Measurements from ENCODE around the gene KRTAP4-4.

DNA sequence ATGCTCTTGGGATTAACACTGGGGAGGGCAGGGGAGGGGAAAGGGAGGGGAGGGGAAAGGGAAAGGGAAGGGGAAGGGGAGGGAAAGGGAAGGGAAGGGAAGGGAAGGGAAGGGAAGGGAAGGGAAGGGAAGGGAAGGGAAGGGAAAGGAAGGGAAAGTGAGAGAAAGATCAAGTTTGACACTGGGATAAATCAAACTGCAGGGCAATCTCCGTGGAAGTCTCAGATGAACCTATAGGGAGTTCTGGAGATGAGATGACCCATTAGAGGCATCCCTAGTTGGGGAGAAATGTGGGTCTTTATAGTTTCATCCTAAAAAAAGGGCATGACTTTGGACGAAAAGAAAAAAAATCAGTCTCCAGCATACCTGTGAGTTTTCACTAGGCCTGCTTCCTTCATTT is 38.8 kb downstream of the KRTAP4-4 start:
- TF ChIP-seq, protein P1, sequence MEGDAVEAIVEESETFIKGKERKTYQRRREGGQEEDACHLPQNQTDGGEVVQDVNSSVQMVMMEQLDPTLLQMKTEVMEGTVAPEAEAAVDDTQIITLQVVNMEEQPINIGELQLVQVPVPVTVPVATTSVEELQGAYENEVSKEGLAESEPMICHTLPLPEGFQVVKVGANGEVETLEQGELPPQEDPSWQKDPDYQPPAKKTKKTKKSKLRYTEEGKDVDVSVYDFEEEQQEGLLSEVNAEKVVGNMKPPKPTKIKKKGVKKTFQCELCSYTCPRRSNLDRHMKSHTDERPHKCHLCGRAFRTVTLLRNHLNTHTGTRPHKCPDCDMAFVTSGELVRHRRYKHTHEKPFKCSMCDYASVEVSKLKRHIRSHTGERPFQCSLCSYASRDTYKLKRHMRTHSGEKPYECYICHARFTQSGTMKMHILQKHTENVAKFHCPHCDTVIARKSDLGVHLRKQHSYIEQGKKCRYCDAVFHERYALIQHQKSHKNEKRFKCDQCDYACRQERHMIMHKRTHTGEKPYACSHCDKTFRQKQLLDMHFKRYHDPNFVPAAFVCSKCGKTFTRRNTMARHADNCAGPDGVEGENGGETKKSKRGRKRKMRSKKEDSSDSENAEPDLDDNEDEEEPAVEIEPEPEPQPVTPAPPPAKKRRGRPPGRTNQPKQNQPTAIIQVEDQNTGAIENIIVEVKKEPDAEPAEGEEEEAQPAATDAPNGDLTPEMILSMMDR (IDR thresholded peaks at IDR 0.05; ENCODE audit: insufficient read depth, low read length), result no peak
- TF ChIP-seq GABPA (IDR thresholded peaks at IDR 0.05; ENCODE audit: low read depth) (no peak), POLR2AphosphoS5 (IDR thresholded peaks at IDR 0.05; ENCODE audit: low read depth) (no peak)
- TF ChIP-seq, protein P2, sequence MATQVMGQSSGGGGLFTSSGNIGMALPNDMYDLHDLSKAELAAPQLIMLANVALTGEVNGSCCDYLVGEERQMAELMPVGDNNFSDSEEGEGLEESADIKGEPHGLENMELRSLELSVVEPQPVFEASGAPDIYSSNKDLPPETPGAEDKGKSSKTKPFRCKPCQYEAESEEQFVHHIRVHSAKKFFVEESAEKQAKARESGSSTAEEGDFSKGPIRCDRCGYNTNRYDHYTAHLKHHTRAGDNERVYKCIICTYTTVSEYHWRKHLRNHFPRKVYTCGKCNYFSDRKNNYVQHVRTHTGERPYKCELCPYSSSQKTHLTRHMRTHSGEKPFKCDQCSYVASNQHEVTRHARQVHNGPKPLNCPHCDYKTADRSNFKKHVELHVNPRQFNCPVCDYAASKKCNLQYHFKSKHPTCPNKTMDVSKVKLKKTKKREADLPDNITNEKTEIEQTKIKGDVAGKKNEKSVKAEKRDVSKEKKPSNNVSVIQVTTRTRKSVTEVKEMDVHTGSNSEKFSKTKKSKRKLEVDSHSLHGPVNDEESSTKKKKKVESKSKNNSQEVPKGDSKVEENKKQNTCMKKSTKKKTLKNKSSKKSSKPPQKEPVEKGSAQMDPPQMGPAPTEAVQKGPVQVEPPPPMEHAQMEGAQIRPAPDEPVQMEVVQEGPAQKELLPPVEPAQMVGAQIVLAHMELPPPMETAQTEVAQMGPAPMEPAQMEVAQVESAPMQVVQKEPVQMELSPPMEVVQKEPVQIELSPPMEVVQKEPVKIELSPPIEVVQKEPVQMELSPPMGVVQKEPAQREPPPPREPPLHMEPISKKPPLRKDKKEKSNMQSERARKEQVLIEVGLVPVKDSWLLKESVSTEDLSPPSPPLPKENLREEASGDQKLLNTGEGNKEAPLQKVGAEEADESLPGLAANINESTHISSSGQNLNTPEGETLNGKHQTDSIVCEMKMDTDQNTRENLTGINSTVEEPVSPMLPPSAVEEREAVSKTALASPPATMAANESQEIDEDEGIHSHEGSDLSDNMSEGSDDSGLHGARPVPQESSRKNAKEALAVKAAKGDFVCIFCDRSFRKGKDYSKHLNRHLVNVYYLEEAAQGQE (IDR thresholded peaks at IDR 0.05; ENCODE audit: insufficient replicate concordance, low read depth), result no peak

Data from HL-60 (cell line).